GM19240 (cell line): ENCODE data around the gene SLC36A2.
"Not testable (repeated sequence)": the region's sequence is repeated elsewhere in the genome, so short reads cannot be mapped to it uniquely, and the experiment has no call there.

Experiments used
- DNase-seq: peaks from one replicate; pipeline ENCODE4 v3.0.0; 2011; ENCODE audit warnings: low spot score; ENCODE audit not compliant: insufficient read length

Gene SLC36A2

GRCh38 chr5:151347369-151347768 is at the start of gene SLC36A2:
Gene SLC36A2 (minus strand): TSS chr5:151347559. CDS start chr5:151347460, 99 bp downstream.
- no peak for DNase-seq

GRCh38 chr5:151388960-151389359 is 41.6 kb upstream of the SLC36A2 start:
- DNase-seq, result no peak

- DNase-seq, result no peak
These were observed 36.7 kb upstream of the SLC36A2 start for GRCh38 chr5:151384106-151384505.

GRCh38 chr5:151383011-151383410 is 35.7 kb upstream of the SLC36A2 start:
- no peak for DNase-seq

- DNase-seq, result no peak
These were observed 35.2 kb upstream of the SLC36A2 start for GRCh38 chr5:151382576-151382975.

- no peak for DNase-seq
These were observed 34.5 kb upstream of the SLC36A2 start for GRCh38 chr5:151381899-151382298.

GRCh38 chr5:151378616-151379015 is 31.3 kb upstream of the SLC36A2 start:
- no peak for DNase-seq

- DNase-seq, result no peak
These were observed 27.2 kb upstream of the SLC36A2 start for GRCh38 chr5:151374539-151374938.

GRCh38 chr5:151367038-151367437 is 19.7 kb upstream of the SLC36A2 start:
- DNase-seq, result not testable (repeated sequence)

- no peak for DNase-seq
These were observed 16.3 kb upstream of the SLC36A2 start for GRCh38 chr5:151363673-151364072.

GRCh38 chr5:151362970-151363369 is 15.6 kb upstream of the SLC36A2 start:
- DNase-seq, result no peak

- no peak for DNase-seq
These were observed 12.0 kb upstream of the SLC36A2 start for GRCh38 chr5:151359391-151359790.

GRCh38 chr5:151357792-151358191 is 10.4 kb upstream of the SLC36A2 start:
- DNase-seq, result no peak

- no peak for DNase-seq
These were observed 9.7 kb upstream of the SLC36A2 start for GRCh38 chr5:151357097-151357496.

GRCh38 chr5:151351671-151352070 is 4.3 kb upstream of the SLC36A2 start:
- no peak for DNase-seq

- DNase-seq, result no peak
These were observed 1.4 kb upstream of the SLC36A2 start for GRCh38 chr5:151348789-151349188.

- no peak for DNase-seq
These were observed 1.4 kb downstream of the SLC36A2 start for GRCh38 chr5:151345808-151346478.

GRCh38 chr5:151345187-151345807 is 2.1 kb downstream of the SLC36A2 start:
- DNase-seq, result no peak

GRCh38 chr5:151344088-151344487 is 3.3 kb downstream of the SLC36A2 start:
- no peak for DNase-seq

GRCh38 chr5:151340004-151340403 is 7.4 kb downstream of the SLC36A2 start:
- no peak for DNase-seq

GRCh38 chr5:151338734-151339133 is 8.6 kb downstream of the SLC36A2 start:
- DNase-seq, result no peak

- no peak for DNase-seq
These were observed 14.5 kb downstream of the SLC36A2 start for GRCh38 chr5:151332857-151333256.

GRCh38 chr5:151328734-151329133 is 18.6 kb downstream of the SLC36A2 start:
- no peak for DNase-seq
